ENCODE data around the gene MITF. TPM values are rescaled to one million over a fixed set of nuclear protein-coding genes. Genes with fewer than 3 reads are reported as not detected.

Gene MITF
- polyA plus RNA-seq, 1 of the 3 experiments (the other 2 are of a cell fraction), result 1.7 TPM

DNA sequence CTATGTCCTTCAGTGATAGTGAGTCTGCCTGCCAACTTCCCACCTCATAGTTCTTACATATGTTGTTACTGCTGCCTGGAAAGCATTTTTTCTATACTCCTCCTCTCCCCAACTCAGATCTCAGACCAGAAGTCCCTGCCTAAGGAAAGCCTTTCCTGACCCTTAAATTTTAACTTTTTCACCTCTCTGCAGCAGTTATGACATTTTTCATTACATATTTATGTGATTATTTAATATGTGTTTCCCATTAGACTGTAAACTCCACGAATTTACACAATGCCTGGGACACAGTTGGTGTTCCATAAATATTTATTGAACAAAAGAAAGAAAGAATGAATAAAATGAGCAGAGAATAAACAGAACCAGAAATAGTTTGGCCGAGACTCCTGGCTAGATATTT is 125.5 kb downstream of the MITF start (continued):
- TF ChIP-seq RCOR1 (IDR thresholded peaks at IDR 0.05; ENCODE audit: low read length) (no peak), TCF12 (IDR thresholded peaks at IDR 0.05) (no peak), EZH2phosphoT487 (IDR thresholded peaks at IDR 0.05; ENCODE audit: borderline replicate concordance, low read depth) (no peak), YY1 (IDR thresholded peaks at IDR 0.05; ENCODE audit: low read depth) (no peak)

DNA sequence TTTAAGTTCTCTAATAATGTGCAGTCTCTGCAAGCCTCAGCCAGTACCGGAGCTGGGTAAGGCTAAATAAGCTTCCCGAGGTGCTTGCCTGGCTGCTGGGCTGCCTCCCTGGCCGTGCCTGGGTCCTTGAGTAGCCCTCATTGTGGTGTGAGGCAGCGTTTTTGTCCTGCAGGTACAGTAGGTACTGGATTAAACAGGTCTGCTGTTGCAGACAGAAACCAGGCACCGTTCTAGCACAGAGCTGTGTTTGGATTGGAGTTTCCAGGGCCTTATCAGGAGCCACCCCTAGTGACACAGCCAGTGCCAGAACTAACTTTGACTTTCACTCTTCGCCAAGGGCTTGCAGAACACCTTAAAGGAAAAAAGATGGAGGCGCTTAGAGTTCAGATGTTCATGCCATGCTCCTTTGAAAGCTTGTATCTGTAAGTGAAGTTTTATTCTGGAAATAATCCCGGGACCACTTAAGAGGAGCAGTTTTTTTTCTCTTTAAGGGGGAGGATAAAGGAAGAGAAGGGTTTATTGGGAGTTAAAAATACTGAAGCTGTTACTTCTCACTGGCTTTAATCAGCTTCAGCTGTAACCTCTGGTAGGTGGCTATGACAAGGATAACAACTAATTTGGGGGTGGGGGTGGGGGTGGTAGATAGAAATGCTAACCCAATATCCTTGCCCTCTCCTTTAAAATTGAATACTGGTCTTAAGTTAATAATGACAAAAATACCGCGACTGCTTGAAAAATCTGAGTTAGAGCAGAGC is 126.8 kb downstream of the MITF start:
- H3K4me2 ChIP-seq, result peak overlapping the region; percentile 17
- ChIA-PET CTCF (interaction anchor here (0.5 to 2.5 kb wide), 8 partner anchors 9 to 683 kb away, joined by 3 to 11 read pairs (median 4); no protein-coding TSS in a partner anchor), POLR2A (no interaction called here)
- H3K27ac ChIP-seq (ENCODE audit: low read depth in 2 of 2, low read length in 1 of 2), result peak overlapping the region in 1 of 2 experiments; percentile 64; a peak in 1 of 4 replicates
- no peaks in the 10 kb centered on the region for H3K27me3 ChIP-seq (ENCODE audit: insufficient read depth)
- TF ChIP-seq ELF1 (IDR thresholded peaks at IDR 0.05) (no peak), NRF1 (IDR thresholded peaks at IDR 0.05; ENCODE audit: low read depth, low read length) (no peak), GATA2 (CRISPR knock-in tag; IDR thresholded peaks at IDR 0.05) (no peak), MXI1 (IDR thresholded peaks at IDR 0.05; ENCODE audit: low read depth, low read length) (no peak), SIN3A (IDR thresholded peaks at IDR 0.05; ENCODE audit: borderline replicate concordance, low read depth, low read length) (no peak), MEF2A (IDR thresholded peaks at IDR 0.05; ENCODE audit: borderline replicate concordance, low read depth) (no peak), RCOR1 (IDR thresholded peaks at IDR 0.05; ENCODE audit: low read length) (no peak), EP300 (IDR thresholded peaks at IDR 0.05; ENCODE audit: borderline replicate concordance in 1 of 2, low read depth in 1 of 2, low read length in 1 of 2) (no peak), NFIC (IDR thresholded peaks at IDR 0.05; ENCODE audit: borderline replicate concordance) (no peak), POLR2AphosphoS5 (IDR thresholded peaks at IDR 0.05; ENCODE audit: low read depth, low read length) (no peak), TCF12 (IDR thresholded peaks at IDR 0.05) (no peak), RAD21 (IDR thresholded peaks at IDR 0.05; ENCODE audit: low read length) (no peak), RFX5 (IDR thresholded peaks at IDR 0.05; ENCODE audit: low read length) (no peak), TEAD4 (IDR thresholded peaks at IDR 0.05; ENCODE audit: borderline replicate concordance, insufficient read depth) (no peak), TAF1 (IDR thresholded peaks at IDR 0.05; ENCODE audit: borderline replicate concordance, low read depth, low read length) (no peak)
- TF ChIP-seq, protein P1, sequence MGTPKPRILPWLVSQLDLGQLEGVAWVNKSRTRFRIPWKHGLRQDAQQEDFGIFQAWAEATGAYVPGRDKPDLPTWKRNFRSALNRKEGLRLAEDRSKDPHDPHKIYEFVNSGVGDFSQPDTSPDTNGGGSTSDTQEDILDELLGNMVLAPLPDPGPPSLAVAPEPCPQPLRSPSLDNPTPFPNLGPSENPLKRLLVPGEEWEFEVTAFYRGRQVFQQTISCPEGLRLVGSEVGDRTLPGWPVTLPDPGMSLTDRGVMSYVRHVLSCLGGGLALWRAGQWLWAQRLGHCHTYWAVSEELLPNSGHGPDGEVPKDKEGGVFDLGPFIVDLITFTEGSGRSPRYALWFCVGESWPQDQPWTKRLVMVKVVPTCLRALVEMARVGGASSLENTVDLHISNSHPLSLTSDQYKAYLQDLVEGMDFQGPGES (IDR thresholded peaks at IDR 0.05; ENCODE audit: low read depth, low read length), result no peak
- TF ChIP-seq, protein P2, sequence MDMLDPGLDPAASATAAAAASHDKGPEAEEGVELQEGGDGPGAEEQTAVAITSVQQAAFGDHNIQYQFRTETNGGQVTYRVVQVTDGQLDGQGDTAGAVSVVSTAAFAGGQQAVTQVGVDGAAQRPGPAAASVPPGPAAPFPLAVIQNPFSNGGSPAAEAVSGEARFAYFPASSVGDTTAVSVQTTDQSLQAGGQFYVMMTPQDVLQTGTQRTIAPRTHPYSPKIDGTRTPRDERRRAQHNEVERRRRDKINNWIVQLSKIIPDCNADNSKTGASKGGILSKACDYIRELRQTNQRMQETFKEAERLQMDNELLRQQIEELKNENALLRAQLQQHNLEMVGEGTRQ (IDR thresholded peaks at IDR 0.05; ENCODE audit: borderline replicate concordance, low read depth, low read length), result no peak
- TF ChIP-seq, protein P3, sequence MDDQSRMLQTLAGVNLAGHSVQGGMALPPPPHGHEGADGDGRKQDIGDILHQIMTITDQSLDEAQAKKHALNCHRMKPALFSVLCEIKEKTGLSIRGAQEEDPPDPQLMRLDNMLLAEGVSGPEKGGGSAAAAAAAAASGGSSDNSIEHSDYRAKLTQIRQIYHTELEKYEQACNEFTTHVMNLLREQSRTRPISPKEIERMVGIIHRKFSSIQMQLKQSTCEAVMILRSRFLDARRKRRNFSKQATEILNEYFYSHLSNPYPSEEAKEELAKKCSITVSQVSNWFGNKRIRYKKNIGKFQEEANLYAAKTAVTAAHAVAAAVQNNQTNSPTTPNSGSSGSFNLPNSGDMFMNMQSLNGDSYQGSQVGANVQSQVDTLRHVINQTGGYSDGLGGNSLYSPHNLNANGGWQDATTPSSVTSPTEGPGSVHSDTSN (IDR thresholded peaks at IDR 0.05), result no peak
- TF ChIP-seq, protein P4, sequence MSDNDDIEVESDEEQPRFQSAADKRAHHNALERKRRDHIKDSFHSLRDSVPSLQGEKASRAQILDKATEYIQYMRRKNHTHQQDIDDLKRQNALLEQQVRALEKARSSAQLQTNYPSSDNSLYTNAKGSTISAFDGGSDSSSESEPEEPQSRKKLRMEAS (IDR thresholded peaks at IDR 0.05; ENCODE audit: low read depth), result no peak
- peaks cover 0 to 11% of the 10 kb centered on the region in 2 experiments; a peak in 2 of 4 replicates for H3K4me1 ChIP-seq (ENCODE audit: control insufficient read depth in 1 of 2, insufficient read depth in 2 of 2, low read depth in 1 of 2, low read length in 1 of 2)
- 65% methylated on average over 7 of the region's 10 CpGs for WGBS (ENCODE audit: low lambda C conversion rate)
- H3K9me3 ChIP-seq, result no peaks in the 10 kb centered on the region
- H3K79me2 ChIP-seq (ENCODE audit: insufficient read depth), result no peaks in the 10 kb centered on the region
- no peaks in the 10 kb centered on the region for H3K36me3 ChIP-seq (replicated peaks in 1 of 2; ENCODE audit: control insufficient read depth in 1 of 2, insufficient read depth in 2 of 2, low read length in 1 of 2)
- H4K20me1 ChIP-seq (ENCODE audit: insufficient read depth), result no peaks in the 10 kb centered on the region
- H3K4me3 ChIP-seq (ENCODE audit: low read depth in 2 of 2, low read length in 1 of 2), result no peak overlapping the region
- no peaks in the 10 kb centered on the region for H3F3A ChIP-seq (replicated peaks; ENCODE audit: insufficient read depth)
- no peak overlapping the region for H3K9ac ChIP-seq
- no peaks in the 10 kb centered on the region for H3K9me2 ChIP-seq
- H2AFZ ChIP-seq (ENCODE audit: low read depth), result peak overlapping the region; percentile 42; the same call in 1 of the 2 replicates
- DNase-seq, result peak; percentile 31
